Measurements from ENCODE around the gene TBX2. TPM values are rescaled to one million over a fixed set of nuclear protein-coding genes. Genes with fewer than 3 reads are reported as not detected.

TBX2 gene
- total and polyA plus RNA-seq, 2 of the 13 experiments (the other 11 are each of a cell fraction or from before 2014, with no cell fraction given), result 2.8 to 15.3 TPM

DNA sequence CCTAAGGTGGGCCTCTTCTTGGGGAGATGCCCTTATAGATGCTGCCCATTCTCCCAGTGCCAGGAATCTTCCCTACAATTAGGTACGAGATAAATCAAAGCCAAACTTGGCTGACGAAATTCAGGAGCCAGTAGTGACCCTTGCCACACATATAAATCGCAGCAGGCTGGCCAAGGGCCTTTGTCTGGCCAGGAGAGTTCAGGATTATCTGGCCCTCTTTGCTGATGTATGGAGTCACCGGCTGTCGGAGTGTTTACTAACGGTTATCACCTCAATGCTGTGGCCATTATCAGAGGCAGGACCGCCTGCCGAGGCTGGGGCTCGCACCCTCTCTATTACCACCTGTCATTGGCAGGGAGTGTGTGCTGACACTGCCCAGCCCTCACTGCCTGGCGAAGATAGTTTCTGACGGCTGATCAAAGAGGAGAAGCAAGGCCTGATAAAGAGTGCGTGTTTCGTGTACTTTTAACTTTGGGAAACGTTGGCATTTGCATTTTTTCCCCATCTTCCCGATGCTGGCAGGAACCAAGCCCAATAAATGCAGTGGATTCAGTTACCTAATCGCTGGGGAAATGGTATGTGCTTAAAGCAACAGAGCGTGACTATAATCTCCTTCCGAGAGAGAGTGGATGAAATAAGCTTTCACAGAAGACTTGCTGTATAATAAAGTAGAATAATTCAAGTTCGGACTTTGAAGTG is 32.8 kb upstream of the TBX2 start (continued):
- no peak for TF ChIP-seq ZNF24 (IDR thresholded peaks at IDR 0.05)
- TF ChIP-seq, protein P1, sequence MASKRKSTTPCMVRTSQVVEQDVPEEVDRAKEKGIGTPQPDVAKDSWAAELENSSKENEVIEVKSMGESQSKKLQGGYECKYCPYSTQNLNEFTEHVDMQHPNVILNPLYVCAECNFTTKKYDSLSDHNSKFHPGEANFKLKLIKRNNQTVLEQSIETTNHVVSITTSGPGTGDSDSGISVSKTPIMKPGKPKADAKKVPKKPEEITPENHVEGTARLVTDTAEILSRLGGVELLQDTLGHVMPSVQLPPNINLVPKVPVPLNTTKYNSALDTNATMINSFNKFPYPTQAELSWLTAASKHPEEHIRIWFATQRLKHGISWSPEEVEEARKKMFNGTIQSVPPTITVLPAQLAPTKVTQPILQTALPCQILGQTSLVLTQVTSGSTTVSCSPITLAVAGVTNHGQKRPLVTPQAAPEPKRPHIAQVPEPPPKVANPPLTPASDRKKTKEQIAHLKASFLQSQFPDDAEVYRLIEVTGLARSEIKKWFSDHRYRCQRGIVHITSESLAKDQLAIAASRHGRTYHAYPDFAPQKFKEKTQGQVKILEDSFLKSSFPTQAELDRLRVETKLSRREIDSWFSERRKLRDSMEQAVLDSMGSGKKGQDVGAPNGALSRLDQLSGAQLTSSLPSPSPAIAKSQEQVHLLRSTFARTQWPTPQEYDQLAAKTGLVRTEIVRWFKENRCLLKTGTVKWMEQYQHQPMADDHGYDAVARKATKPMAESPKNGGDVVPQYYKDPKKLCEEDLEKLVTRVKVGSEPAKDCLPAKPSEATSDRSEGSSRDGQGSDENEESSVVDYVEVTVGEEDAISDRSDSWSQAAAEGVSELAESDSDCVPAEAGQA (IDR thresholded peaks at IDR 0.05; ENCODE audit: low read depth), result no peak
- TF ChIP-seq, protein P1 (CRISPR knock-in tag; IDR thresholded peaks at IDR 0.05; ENCODE audit: borderline replicate concordance), result no peak
- no peak for TF ChIP-seq NONO (IDR thresholded peaks at IDR 0.05)
- 0 out of 2 replicates have a peak, but pooled peaks have one; percentile 29 for TF ChIP-seq NONO (CRISPR knock-in tag; conservative IDR thresholded peaks at IDR 0.05)
- no peak for TF ChIP-seq BATF2 (CRISPR knock-in tag; IDR thresholded peaks at IDR 0.05)
- no peak for TF ChIP-seq EED (CRISPR knock-in tag; IDR thresholded peaks at IDR 0.05)
- no peak for TF ChIP-seq ATRX (CRISPR knock-in tag; IDR thresholded peaks at IDR 0.05; ENCODE audit: borderline replicate concordance)
- no peak; the same call in 1 of the 2 replicates for TF ChIP-seq ZKSCAN8 (CRISPR knock-in tag; IDR thresholded peaks at IDR 0.05; ENCODE audit: borderline replicate concordance)
- TF ChIP-seq NAIF1 (CRISPR knock-in tag; IDR thresholded peaks at IDR 0.05; ENCODE audit: borderline replicate concordance), result no peak
- TF ChIP-seq IRX3 (CRISPR knock-in tag; IDR thresholded peaks at IDR 0.05; ENCODE audit: borderline replicate concordance, low read depth), result no peak
- TF ChIP-seq, protein P2, sequence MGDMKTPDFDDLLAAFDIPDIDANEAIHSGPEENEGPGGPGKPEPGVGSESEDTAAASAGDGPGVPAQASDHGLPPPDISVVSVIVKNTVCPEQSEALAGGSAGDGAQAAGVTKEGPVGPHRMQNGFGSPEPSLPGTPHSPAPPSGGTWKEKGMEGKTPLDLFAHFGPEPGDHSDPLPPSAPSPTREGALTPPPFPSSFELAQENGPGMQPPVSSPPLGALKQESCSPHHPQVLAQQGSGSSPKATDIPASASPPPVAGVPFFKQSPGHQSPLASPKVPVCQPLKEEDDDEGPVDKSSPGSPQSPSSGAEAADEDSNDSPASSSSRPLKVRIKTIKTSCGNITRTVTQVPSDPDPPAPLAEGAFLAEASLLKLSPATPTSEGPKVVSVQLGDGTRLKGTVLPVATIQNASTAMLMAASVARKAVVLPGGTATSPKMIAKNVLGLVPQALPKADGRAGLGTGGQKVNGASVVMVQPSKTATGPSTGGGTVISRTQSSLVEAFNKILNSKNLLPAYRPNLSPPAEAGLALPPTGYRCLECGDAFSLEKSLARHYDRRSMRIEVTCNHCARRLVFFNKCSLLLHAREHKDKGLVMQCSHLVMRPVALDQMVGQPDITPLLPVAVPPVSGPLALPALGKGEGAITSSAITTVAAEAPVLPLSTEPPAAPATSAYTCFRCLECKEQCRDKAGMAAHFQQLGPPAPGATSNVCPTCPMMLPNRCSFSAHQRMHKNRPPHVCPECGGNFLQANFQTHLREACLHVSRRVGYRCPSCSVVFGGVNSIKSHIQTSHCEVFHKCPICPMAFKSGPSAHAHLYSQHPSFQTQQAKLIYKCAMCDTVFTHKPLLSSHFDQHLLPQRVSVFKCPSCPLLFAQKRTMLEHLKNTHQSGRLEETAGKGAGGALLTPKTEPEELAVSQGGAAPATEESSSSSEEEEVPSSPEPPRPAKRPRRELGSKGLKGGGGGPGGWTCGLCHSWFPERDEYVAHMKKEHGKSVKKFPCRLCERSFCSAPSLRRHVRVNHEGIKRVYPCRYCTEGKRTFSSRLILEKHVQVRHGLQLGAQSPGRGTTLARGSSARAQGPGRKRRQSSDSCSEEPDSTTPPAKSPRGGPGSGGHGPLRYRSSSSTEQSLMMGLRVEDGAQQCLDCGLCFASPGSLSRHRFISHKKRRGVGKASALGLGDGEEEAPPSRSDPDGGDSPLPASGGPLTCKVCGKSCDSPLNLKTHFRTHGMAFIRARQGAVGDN (CRISPR knock-in tag; IDR thresholded peaks at IDR 0.05), result peak; percentile 96
- TF ChIP-seq FOXM1 (CRISPR knock-in tag; IDR thresholded peaks at IDR 0.05), result 0 out of 2 replicates have a peak, but pooled peaks have one; percentile 55
- TF ChIP-seq GTF2F1 (IDR thresholded peaks at IDR 0.05; ENCODE audit: low read length), result no peak
- no peak for TF ChIP-seq NFE2L2 (IDR thresholded peaks at IDR 0.05; ENCODE audit: low read length)
- TF ChIP-seq SIX1 (CRISPR knock-in tag; IDR thresholded peaks at IDR 0.05; ENCODE audit: borderline replicate concordance), result no peak
- TF ChIP-seq, protein P3, sequence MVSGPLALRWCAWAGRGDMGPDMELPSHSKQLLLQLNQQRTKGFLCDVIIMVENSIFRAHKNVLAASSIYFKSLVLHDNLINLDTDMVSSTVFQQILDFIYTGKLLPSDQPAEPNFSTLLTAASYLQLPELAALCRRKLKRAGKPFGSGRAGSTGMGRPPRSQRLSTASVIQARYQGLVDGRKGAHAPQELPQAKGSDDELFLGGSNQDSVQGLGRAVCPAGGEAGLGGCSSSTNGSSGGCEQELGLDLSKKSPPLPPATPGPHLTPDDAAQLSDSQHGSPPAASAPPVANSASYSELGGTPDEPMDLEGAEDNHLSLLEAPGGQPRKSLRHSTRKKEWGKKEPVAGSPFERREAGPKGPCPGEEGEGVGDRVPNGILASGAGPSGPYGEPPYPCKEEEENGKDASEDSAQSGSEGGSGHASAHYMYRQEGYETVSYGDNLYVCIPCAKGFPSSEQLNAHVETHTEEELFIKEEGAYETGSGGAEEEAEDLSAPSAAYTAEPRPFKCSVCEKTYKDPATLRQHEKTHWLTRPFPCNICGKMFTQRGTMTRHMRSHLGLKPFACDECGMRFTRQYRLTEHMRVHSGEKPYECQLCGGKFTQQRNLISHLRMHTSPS (CRISPR knock-in tag; IDR thresholded peaks at IDR 0.05; ENCODE audit: low read depth), result peak; percentile 88
- TF ChIP-seq NBN (conservative IDR thresholded peaks at IDR 0.05), result no peak
